HG02610 (cell line): ENCODE measurements around the gene MARCHF7.

Experiments used
- ATAC-seq: cut with Tn5 transposase; IDR thresholded peaks from one replicate; pipeline ENCODE4 v1.9.1; 2021; ENCODE audit warnings: mild to moderate bottlenecking, moderate library complexity; ENCODE audit not compliant: unreplicated experiment

Gene MARCHF7

GRCh38 chr2:159760326-159760725, 48.0 kb downstream of the MARCHF7 start:
- ATAC-seq: no peak

GRCh38 chr2:159762075-159762474, 49.8 kb downstream of the MARCHF7 start:
- no peak for ATAC-seq
